IPS-NIHi7 (cell line): ENCODE results near the gene GEMIN2.
A peak's percentile ranks its signal among the peaks of the same experiment; 100 is the strongest.
"Not testable (repeated sequence)": the region's sequence is repeated elsewhere in the genome, so short reads cannot be mapped to it uniquely, and the experiment has no call there.

Experiments used
- DNase-seq: peaks from one replicate; pipeline ENCODE4 v3.0.0; 2012; ENCODE audit warnings: mixed read lengths; ENCODE audit errors: extremely low spot score

Gene GEMIN2

GRCh38 chr14:39114073-39114838 lies at the start of gene GEMIN2:
GEMIN2 (plus strand) TSS chr14:39114323; CDS start chr14:39114339, 16 bp downstream.
- peak; percentile 95 for DNase-seq

GRCh38 chr14:39069169-39069805 lies 44.8 kb upstream of the GEMIN2 start:
- not testable (repeated sequence) for DNase-seq

- no peak for DNase-seq
These were observed 44.2 kb upstream of the GEMIN2 start for GRCh38 chr14:39069923-39070322.

GRCh38 chr14:39071096-39071495 lies 43.0 kb upstream of the GEMIN2 start:
- no peak for DNase-seq

- DNase-seq, result no peak
These were observed 33.2 kb upstream of the GEMIN2 start for GRCh38 chr14:39080886-39081285.

GRCh38 chr14:39083127-39083526 lies 31.0 kb upstream of the GEMIN2 start:
- no peak for DNase-seq

DNA sequence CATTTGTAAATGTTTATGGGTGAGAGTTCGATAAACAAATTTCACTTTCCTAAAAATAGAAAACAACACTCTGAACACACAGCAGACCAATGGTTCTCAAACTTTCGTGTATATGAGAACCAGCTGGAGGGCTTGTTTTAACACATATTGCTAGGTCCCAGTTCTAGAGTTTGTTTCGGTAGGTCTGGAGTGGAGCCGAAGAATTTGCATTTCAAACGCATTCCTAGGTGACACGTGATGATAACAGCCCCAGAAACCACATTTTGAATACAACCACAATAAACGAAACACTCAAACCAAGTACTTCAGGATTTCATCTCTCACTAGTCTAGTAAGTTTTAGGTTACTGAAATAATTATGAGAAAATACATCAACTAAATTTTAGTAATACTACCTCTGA lies 28.2 kb upstream of the GEMIN2 start:
- DNase-seq, result no peak

DNA sequence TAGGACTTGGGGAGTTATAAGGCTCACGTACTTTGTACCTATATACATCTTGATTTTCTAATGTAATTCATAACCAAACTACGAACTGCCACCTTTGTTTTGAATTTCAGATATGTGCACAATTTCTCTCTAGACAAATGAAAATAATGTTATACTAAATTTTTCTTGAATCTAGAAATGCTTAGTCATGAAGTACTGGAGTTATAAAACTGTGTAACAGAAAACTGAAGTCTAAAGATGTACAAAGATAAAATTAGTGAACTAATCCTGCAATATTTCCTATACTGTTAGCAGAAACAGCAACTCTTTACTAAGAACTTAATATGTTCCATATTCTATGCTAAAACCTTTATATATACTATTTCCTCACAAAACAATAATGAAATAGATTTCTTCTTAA lies 26.6 kb upstream of the GEMIN2 start:
- no peak for DNase-seq

DNA sequence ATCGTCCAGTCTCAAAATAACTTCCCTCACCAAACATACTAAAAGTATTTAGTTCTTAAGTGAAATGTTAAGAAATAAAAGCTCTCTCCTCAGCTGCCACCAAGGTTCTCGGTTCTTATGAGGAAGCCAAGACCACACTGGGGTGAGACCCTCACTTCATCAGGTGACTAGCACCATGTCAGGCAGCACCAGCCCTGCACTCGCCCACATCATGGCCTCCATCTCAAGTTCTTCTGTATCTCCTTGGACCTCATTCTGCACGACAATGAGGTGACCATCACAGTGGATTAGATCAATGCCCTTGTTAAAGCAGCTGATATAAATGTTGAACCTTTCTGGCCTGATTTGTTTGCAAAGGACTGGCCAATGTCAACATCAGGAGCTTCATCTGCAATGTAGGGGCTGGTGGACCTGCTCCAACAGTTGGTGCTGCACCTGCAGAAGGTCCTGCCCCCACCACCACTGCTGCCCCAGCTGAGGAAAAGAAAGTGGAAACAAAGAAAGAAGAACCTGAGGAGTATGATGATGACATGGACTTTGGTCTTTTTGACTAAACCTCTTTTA lies 23.5 kb upstream of the GEMIN2 start:
- DNase-seq, result no peak

GRCh38 chr14:39091716-39092115 lies 22.4 kb upstream of the GEMIN2 start:
- no peak for DNase-seq

GRCh38 chr14:39094515-39094914 lies 19.6 kb upstream of the GEMIN2 start:
- no peak for DNase-seq

- DNase-seq, result peak; percentile 49
These were observed 17.0 kb upstream of the GEMIN2 start for GRCh38 chr14:39097159-39097558.

- DNase-seq, result not testable (repeated sequence)
These were observed 14.9 kb upstream of the GEMIN2 start for GRCh38 chr14:39099215-39099614.

DNA sequence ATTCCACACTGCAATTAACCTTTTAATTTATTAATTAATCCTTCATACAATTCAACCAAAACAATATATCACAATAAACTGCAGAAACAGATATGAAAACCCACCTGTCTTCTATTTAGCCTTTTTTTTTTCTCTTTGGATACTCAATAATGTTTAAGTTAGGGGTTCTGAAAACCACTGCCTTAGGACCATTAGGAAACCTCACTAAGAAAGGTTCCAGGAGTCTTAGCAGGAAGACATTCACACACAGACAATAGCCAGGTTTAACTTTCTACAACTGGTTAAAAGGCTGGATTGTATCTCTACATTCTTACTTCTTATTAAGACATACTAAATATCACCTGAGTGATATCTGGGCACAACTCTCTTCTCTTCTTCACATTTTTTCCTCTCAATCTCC lies 14.4 kb upstream of the GEMIN2 start:
- no peak for DNase-seq

GRCh38 chr14:39102265-39102968 lies 11.7 kb upstream of the GEMIN2 start:
- peak; percentile 8 for DNase-seq

GRCh38 chr14:39102969-39103957 lies 10.9 kb upstream of the GEMIN2 start, which contains the start of gene SEC23A:
SEC23A (minus strand) TSS chr14:39103235; CDS start chr14:39096118, 7,117 bp downstream.
- DNase-seq, result peak; percentile 93

GRCh38 chr14:39104078-39104801 lies 9.9 kb upstream of the GEMIN2 start:
- DNase-seq, result not testable (repeated sequence)

DNA sequence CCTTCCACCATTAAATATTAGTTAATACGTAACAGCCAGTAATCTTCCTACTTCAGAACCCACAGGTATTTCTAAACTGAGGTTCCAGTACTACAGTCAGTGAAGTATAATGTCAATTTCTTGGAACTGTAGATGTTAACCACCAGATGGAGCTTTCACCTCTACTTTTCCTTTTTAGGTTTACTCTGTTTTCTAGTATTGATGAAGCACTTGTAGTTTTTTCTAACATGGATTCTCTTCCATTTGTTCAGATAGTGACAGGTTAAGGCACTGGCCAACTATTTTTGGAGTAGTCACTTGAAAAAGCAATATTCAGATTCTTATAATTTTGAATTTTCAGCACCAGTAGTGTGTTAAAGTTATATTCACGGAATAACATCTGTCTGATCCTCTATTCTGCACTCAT lies 6.5 kb upstream of the GEMIN2 start:
- DNase-seq, result peak; percentile 31

DNA sequence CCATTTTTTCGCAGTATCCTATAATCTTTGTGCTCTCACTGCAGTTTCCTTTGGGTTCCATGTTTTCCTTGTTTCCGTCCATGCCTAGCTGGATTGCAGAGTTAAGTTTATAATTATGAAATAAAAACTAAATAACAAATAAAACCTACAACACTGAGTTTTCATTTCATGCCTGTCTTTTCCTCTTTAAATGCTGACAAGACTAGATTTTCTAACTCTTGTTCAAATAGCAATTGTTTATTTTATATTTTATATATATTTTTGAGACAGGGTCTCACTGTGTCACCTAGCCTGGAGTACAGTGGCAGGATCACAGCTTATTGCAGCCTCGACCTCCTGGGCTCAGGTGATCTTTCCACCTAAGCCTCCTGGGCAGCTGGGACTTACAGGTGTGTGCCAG lies 5.3 kb upstream of the GEMIN2 start:
- DNase-seq, result no peak
